ENCODE results near the gene DTNB.
"Not testable (repeated sequence)": the region's sequence is repeated elsewhere in the genome, so short reads cannot be mapped to it uniquely, and the experiment has no call there.

Gene DTNB

GRCh38 chr2:25639696-25640095 lies 33.7 kb downstream of the DTNB start:
- H3K27me3 ChIP-seq (ENCODE audit: low read length), result no peaks in the 10 kb centered on the region
- no peaks in the 10 kb centered on the region for H4K20me1 ChIP-seq (ENCODE audit: low read depth, low read length)
- H3K9me3 ChIP-seq (ENCODE audit: insufficient read depth, low read length), result no peaks in the 10 kb centered on the region
- H3K9ac ChIP-seq (ENCODE audit: low read length), result no peak overlapping the region
- TF ChIP-seq EZH2phosphoT487 (conservative IDR thresholded peaks at IDR 0.05; ENCODE audit: low read length) (no peak), CTCF (IDR thresholded peaks at IDR 0.05; ENCODE audit: insufficient read depth, low read length, poor library complexity, severe bottlenecking) (no peak)
- no peak overlapping the region for H3K4me2 ChIP-seq (ENCODE audit: low read depth, low read length, poor library complexity, severe bottlenecking)
- 0 out of 2 replicates have a peak, but pooled peaks cover 2% of the 10 kb centered on the region for H3K36me3 ChIP-seq (ENCODE audit: low read length)
- H2AFZ ChIP-seq (ENCODE audit: low read depth, low read length, severe bottlenecking), result no peak overlapping the region
- H3K9me2 ChIP-seq (replicated peaks; ENCODE audit: insufficient read depth, low read length), result no peaks in the 10 kb centered on the region
- H3K79me2 ChIP-seq (ENCODE audit: insufficient read depth, low read length), result no peaks in the 10 kb centered on the region
- H3K4me3 ChIP-seq (ENCODE audit: insufficient read depth, low read length, poor library complexity, severe bottlenecking), result no peak overlapping the region
- H3K27ac ChIP-seq (ENCODE audit: low read depth, low read length), result no peak overlapping the region
- H3F3A ChIP-seq (ENCODE audit: insufficient read depth), result no peaks in the 10 kb centered on the region

GRCh38 chr2:25639131-25639530 lies 34.2 kb downstream of the DTNB start:
- Histone ChIP-seq H3F3A (ENCODE audit: insufficient read depth) (no peaks in the 10 kb centered on the region), H3K79me2 (ENCODE audit: insufficient read depth, low read length) (no peaks in the 10 kb centered on the region), H3K4me2 (ENCODE audit: low read depth, low read length, poor library complexity, severe bottlenecking) (no peak overlapping the region), H4K20me1 (ENCODE audit: low read depth, low read length) (no peaks in the 10 kb centered on the region), H3K27me3 (ENCODE audit: low read length) (no peaks in the 10 kb centered on the region), H3K9me2 (replicated peaks; ENCODE audit: insufficient read depth, low read length) (no peaks in the 10 kb centered on the region), H3K9me3 (ENCODE audit: insufficient read depth, low read length) (no peaks in the 10 kb centered on the region), H3K36me3 (ENCODE audit: low read length) (0 out of 2 replicates have a peak, but pooled peaks cover 2% of the 10 kb centered on the region), H3K4me3 (ENCODE audit: insufficient read depth, low read length, poor library complexity, severe bottlenecking) (no peak overlapping the region), H2AFZ (ENCODE audit: low read depth, low read length, severe bottlenecking) (no peak overlapping the region), H3K27ac (ENCODE audit: low read depth, low read length) (no peak overlapping the region), H3K9ac (ENCODE audit: low read length) (no peak overlapping the region)
- TF ChIP-seq EZH2phosphoT487 (conservative IDR thresholded peaks at IDR 0.05; ENCODE audit: low read length), result no peak
- TF ChIP-seq CTCF (IDR thresholded peaks at IDR 0.05; ENCODE audit: insufficient read depth, low read length, poor library complexity, severe bottlenecking), result no peak

- Histone ChIP-seq H3K9me3 (ENCODE audit: insufficient read depth, low read length) (no peaks in the 10 kb centered on the region), H3K4me2 (ENCODE audit: low read depth, low read length, poor library complexity, severe bottlenecking) (no peak overlapping the region), H3K27me3 (ENCODE audit: low read length) (no peaks in the 10 kb centered on the region), H3K79me2 (ENCODE audit: insufficient read depth, low read length) (no peaks in the 10 kb centered on the region), H3K27ac (ENCODE audit: low read depth, low read length) (no peak overlapping the region), H3K9me2 (replicated peaks; ENCODE audit: insufficient read depth, low read length) (no peaks in the 10 kb centered on the region), H2AFZ (ENCODE audit: low read depth, low read length, severe bottlenecking) (no peak overlapping the region), H4K20me1 (ENCODE audit: low read depth, low read length) (no peaks in the 10 kb centered on the region), H3K36me3 (ENCODE audit: low read length) (0 out of 2 replicates have a peak, but pooled peaks cover 2% of the 10 kb centered on the region), H3F3A (ENCODE audit: insufficient read depth) (no peaks in the 10 kb centered on the region), H3K9ac (ENCODE audit: low read length) (no peak overlapping the region), H3K4me3 (ENCODE audit: insufficient read depth, low read length, poor library complexity, severe bottlenecking) (no peak overlapping the region)
- TF ChIP-seq EZH2phosphoT487 (conservative IDR thresholded peaks at IDR 0.05; ENCODE audit: low read length), result no peak
- TF ChIP-seq CTCF (IDR thresholded peaks at IDR 0.05; ENCODE audit: insufficient read depth, low read length, poor library complexity, severe bottlenecking), result no peak
Observed at GRCh38 chr2:25635797-25636196, 37.6 kb downstream of the DTNB start.

GRCh38 chr2:25633801-25634200 lies 39.6 kb downstream of the DTNB start:
- H4K20me1 ChIP-seq (ENCODE audit: low read depth, low read length); H3K4me2 ChIP-seq (ENCODE audit: low read depth, low read length, poor library complexity, severe bottlenecking); H3K27me3 ChIP-seq (ENCODE audit: low read length); H3F3A ChIP-seq (ENCODE audit: insufficient read depth); H3K27ac ChIP-seq (ENCODE audit: low read depth, low read length); H3K79me2 ChIP-seq (ENCODE audit: insufficient read depth, low read length); H3K36me3 ChIP-seq (ENCODE audit: low read length); H3K4me3 ChIP-seq (ENCODE audit: insufficient read depth, low read length, poor library complexity, severe bottlenecking); H3K9ac ChIP-seq (ENCODE audit: low read length); H2AFZ ChIP-seq (ENCODE audit: low read depth, low read length, severe bottlenecking); H3K9me3 ChIP-seq (ENCODE audit: insufficient read depth, low read length); H3K9me2 ChIP-seq (replicated peaks; ENCODE audit: insufficient read depth, low read length): not testable (repeated sequence)
